Ectodermal cell (in vitro differentiated cells): ENCODE data around the gene AHCTF1.
"Not testable (repeated sequence)": the region's sequence is repeated elsewhere in the genome, so short reads cannot be mapped to it uniquely, and the experiment has no call there.

Experiments used
- H3K27ac ChIP-seq: 2 replicates; pipeline ENCODE4 v1.7.0; 2013; ENCODE audit warnings: mild to moderate bottlenecking, low read depth, low read length; ENCODE audit not compliant: insufficient read depth, poor library complexity, severe bottlenecking
- H3K27me3 ChIP-seq: 2 replicates; pipeline ENCODE4 v1.7.0; 2013; ENCODE audit warnings: mild to moderate bottlenecking, low read length; ENCODE audit not compliant: insufficient read depth, control insufficient read depth, poor library complexity, severe bottlenecking
- H3K36me3 ChIP-seq: one replicate; pipeline ENCODE4 v1.7.0; 2013; ENCODE audit warnings: low read length; ENCODE audit not compliant: control insufficient read depth, insufficient read depth
- H3K4me1 ChIP-seq: one replicate; pipeline ENCODE4 v1.7.0; 2013; ENCODE audit warnings: low read length; ENCODE audit not compliant: control insufficient read depth, insufficient read depth
- H3K4me3 ChIP-seq: 2 replicates; pipeline ENCODE4 v1.7.0; 2013; ENCODE audit warnings: low read depth, low read length, control low read depth; ENCODE audit not compliant: insufficient read depth
- H3K9me3 ChIP-seq: 2 replicates; pipeline ENCODE4 v1.7.0; 2013; ENCODE audit warnings: mild to moderate bottlenecking, low read length, moderate library complexity; ENCODE audit not compliant: control insufficient read depth
- WGBS, 2 experiments: methylation state at CpG; one replicate each; pipeline ENCODE4 v1.1.7; 2013; ENCODE audit warnings: missing lambda C conversion rate in 2 of 2; 5-methylcytosine and 5-hydroxymethylcytosine counted together

Gene AHCTF1

GRCh38 chr1:246820666-246821065 lies 111.1 kb downstream of the AHCTF1 start:
- no peaks in the 10 kb centered on the region for H3K27me3 ChIP-seq
- 93 to 94% methylated on average over 7 of the region's 7 CpGs for WGBS, 2 experiments
- H3K27ac ChIP-seq, result no peak overlapping the region
- no peaks in the 10 kb centered on the region for H3K9me3 ChIP-seq
- no peak overlapping the region for H3K4me3 ChIP-seq
- no peaks in the 10 kb centered on the region for H3K36me3 ChIP-seq
- no peaks in the 10 kb centered on the region for H3K4me1 ChIP-seq

GRCh38 chr1:246817778-246818177 lies 114.0 kb downstream of the AHCTF1 start:
- not testable (repeated sequence) for H3K4me3 ChIP-seq, H3K4me1 ChIP-seq, H3K36me3 ChIP-seq, H3K27me3 ChIP-seq, H3K27ac ChIP-seq, H3K9me3 ChIP-seq
- WGBS, 2 experiments, result 86 to 100% methylated on average over 1 of the region's 9 CpGs

GRCh38 chr1:246815693-246816270 lies 116.0 kb downstream of the AHCTF1 start:
- no peaks in the 10 kb centered on the region for H3K4me1 ChIP-seq
- H3K27ac ChIP-seq, result no peak overlapping the region
- no peaks in the 10 kb centered on the region for H3K36me3 ChIP-seq
- no peak overlapping the region for H3K4me3 ChIP-seq
- 88 to 95% methylated on average over 10 to 11 of the region's 11 CpGs for WGBS, 2 experiments
- no peaks in the 10 kb centered on the region for H3K9me3 ChIP-seq
- H3K27me3 ChIP-seq, result no peaks in the 10 kb centered on the region

GRCh38 chr1:246814890-246815289 lies 116.9 kb downstream of the AHCTF1 start:
- Histone ChIP-seq H3K27ac (no peak overlapping the region), H3K4me1 (no peaks in the 10 kb centered on the region), H3K4me3 (no peak overlapping the region), H3K9me3 (no peaks in the 10 kb centered on the region), H3K27me3 (no peaks in the 10 kb centered on the region), H3K36me3 (no peaks in the 10 kb centered on the region)
- WGBS, 2 experiments, result 91 to 93% methylated on average over 12 to 13 of the region's 13 CpGs

- not testable (repeated sequence) for H3K4me1 ChIP-seq, H3K36me3 ChIP-seq, H3K4me3 ChIP-seq, H3K27ac ChIP-seq, H3K27me3 ChIP-seq, H3K9me3 ChIP-seq
- 74 to 79% methylated on average over 4 of the region's 4 CpGs for WGBS, 2 experiments
These were observed 118.4 kb downstream of the AHCTF1 start for GRCh38 chr1:246813325-246813724.

DNA sequence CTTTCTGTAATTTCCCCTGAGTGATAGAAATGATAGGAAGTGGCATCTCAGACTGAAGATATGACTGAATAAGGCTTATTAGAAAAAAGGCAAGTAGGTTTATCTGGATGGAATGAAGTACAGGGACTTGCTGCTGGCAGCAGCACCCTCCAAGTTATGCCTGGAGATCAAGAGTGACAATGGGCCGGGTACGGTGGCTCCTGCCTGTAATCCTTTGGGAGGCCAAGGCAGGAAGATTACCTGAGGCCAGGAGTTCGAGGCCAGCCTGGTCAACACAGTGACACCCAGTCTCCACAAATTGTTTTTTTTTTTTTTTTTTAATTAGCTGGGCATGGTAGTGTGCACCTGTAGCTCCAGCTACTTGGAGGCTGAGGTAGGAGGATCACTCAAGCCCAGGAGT lies 119.8 kb downstream of the AHCTF1 start:
- Histone ChIP-seq H3K27me3 (no peaks in the 10 kb centered on the region), H3K9me3 (no peaks in the 10 kb centered on the region), H3K4me3 (no peak overlapping the region), H3K4me1 (no peaks in the 10 kb centered on the region), H3K36me3 (no peaks in the 10 kb centered on the region), H3K27ac (no peak overlapping the region)
- WGBS, 2 experiments, result 93% methylated on average over 3 of the region's 3 CpGs

GRCh38 chr1:246809473-246809872 lies 122.3 kb downstream of the AHCTF1 start:
- Histone ChIP-seq H3K36me3 (no peaks in the 10 kb centered on the region), H3K4me1 (no peaks in the 10 kb centered on the region), H3K4me3 (no peak overlapping the region), H3K27ac (no peak overlapping the region), H3K9me3 (no peaks in the 10 kb centered on the region), H3K27me3 (no peaks in the 10 kb centered on the region)
- 89 to 93% methylated on average over 6 of the region's 6 CpGs for WGBS, 2 experiments

- no peak overlapping the region for H3K4me3 ChIP-seq
- WGBS, 2 experiments, result 88 to 95% methylated on average over 8 to 10 of the region's 10 CpGs
- no peaks in the 10 kb centered on the region for H3K36me3 ChIP-seq
- H3K4me1 ChIP-seq, result no peaks in the 10 kb centered on the region
- H3K27ac ChIP-seq, result no peak overlapping the region
- no peaks in the 10 kb centered on the region for H3K27me3 ChIP-seq
- no peaks in the 10 kb centered on the region for H3K9me3 ChIP-seq
These were observed 126.5 kb downstream of the AHCTF1 start for GRCh38 chr1:246805135-246805716.

DNA sequence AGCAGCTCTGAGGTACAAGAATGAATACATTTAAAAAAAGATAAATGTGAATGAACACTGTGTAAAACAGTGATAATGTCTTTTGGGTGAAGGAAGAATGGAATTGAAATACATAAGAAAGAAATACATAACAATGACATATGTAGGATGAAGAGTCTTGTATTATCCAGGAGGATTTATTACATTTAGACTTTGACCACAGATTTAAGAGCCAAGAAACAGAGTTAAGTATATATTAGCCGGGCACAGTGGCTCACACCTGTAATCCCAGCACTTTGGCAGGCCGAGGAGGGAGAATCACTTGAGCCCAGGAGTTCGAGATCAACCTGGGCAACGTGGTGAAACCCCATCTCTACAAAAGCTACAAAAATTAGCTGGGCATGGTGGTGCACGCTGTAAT lies 127.9 kb downstream of the AHCTF1 start:
- H3K27ac ChIP-seq, result no peak overlapping the region
- H3K9me3 ChIP-seq, result no peaks in the 10 kb centered on the region
- H3K4me3 ChIP-seq, result no peak overlapping the region
- H3K27me3 ChIP-seq, result no peaks in the 10 kb centered on the region
- 92 to 93% methylated on average over 5 of the region's 5 CpGs for WGBS, 2 experiments
- H3K4me1 ChIP-seq, result no peaks in the 10 kb centered on the region
- H3K36me3 ChIP-seq, result no peaks in the 10 kb centered on the region

GRCh38 chr1:246803373-246803772 lies 128.4 kb downstream of the AHCTF1 start:
- Histone ChIP-seq H3K4me1 (no peaks in the 10 kb centered on the region), H3K27me3 (no peaks in the 10 kb centered on the region), H3K27ac (no peak overlapping the region), H3K36me3 (no peaks in the 10 kb centered on the region), H3K4me3 (no peak overlapping the region), H3K9me3 (no peaks in the 10 kb centered on the region)
- WGBS, 2 experiments, result 94 to 96% methylated on average over 6 of the region's 6 CpGs
